ENCODE measurements around the gene MRPL18.

MRPL18 gene

DNA sequence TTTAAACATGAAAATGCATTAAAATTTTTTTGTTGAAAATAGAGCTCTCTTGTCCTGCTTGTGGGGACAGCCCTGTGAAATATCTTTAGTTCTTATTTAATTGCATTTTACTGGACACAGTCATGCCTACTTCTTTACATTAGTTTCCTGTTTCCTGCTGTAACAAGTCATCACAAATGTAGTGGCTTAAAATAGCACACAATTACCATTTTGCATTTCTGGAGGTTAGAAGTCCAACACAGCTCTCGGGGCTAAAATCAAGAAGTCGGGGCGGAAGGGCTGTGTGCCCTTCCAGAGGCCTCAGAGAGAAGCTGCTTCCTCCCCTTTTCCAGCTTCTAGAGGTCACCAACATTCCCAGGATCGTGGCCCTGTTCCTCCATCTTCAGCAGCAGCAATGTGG, 39.3 kb downstream of the MRPL18 start:
- Histone ChIP-seq H3K4me3 (replicated peaks; ENCODE audit: insufficient read depth, low read length) (no peak overlapping the region), H3K27ac (replicated peaks) (no peak overlapping the region), H3K27me3 (ENCODE audit: insufficient read depth, poor library complexity, severe bottlenecking) (no peaks in the 10 kb centered on the region)
- TF ChIP-seq GABPA (IDR thresholded peaks at IDR 0.05; ENCODE audit: low read depth) (no peak), SPI1 (IDR thresholded peaks at IDR 0.05; ENCODE audit: borderline replicate concordance, low read depth) (no peak)
- TF ChIP-seq, protein P1, sequence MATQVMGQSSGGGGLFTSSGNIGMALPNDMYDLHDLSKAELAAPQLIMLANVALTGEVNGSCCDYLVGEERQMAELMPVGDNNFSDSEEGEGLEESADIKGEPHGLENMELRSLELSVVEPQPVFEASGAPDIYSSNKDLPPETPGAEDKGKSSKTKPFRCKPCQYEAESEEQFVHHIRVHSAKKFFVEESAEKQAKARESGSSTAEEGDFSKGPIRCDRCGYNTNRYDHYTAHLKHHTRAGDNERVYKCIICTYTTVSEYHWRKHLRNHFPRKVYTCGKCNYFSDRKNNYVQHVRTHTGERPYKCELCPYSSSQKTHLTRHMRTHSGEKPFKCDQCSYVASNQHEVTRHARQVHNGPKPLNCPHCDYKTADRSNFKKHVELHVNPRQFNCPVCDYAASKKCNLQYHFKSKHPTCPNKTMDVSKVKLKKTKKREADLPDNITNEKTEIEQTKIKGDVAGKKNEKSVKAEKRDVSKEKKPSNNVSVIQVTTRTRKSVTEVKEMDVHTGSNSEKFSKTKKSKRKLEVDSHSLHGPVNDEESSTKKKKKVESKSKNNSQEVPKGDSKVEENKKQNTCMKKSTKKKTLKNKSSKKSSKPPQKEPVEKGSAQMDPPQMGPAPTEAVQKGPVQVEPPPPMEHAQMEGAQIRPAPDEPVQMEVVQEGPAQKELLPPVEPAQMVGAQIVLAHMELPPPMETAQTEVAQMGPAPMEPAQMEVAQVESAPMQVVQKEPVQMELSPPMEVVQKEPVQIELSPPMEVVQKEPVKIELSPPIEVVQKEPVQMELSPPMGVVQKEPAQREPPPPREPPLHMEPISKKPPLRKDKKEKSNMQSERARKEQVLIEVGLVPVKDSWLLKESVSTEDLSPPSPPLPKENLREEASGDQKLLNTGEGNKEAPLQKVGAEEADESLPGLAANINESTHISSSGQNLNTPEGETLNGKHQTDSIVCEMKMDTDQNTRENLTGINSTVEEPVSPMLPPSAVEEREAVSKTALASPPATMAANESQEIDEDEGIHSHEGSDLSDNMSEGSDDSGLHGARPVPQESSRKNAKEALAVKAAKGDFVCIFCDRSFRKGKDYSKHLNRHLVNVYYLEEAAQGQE (IDR thresholded peaks at IDR 0.05; ENCODE audit: insufficient replicate concordance, low read depth): no peak
- TF ChIP-seq, protein P2, sequence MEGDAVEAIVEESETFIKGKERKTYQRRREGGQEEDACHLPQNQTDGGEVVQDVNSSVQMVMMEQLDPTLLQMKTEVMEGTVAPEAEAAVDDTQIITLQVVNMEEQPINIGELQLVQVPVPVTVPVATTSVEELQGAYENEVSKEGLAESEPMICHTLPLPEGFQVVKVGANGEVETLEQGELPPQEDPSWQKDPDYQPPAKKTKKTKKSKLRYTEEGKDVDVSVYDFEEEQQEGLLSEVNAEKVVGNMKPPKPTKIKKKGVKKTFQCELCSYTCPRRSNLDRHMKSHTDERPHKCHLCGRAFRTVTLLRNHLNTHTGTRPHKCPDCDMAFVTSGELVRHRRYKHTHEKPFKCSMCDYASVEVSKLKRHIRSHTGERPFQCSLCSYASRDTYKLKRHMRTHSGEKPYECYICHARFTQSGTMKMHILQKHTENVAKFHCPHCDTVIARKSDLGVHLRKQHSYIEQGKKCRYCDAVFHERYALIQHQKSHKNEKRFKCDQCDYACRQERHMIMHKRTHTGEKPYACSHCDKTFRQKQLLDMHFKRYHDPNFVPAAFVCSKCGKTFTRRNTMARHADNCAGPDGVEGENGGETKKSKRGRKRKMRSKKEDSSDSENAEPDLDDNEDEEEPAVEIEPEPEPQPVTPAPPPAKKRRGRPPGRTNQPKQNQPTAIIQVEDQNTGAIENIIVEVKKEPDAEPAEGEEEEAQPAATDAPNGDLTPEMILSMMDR (IDR thresholded peaks at IDR 0.05; ENCODE audit: insufficient read depth, low read length): no peak
- DNase-seq (ENCODE audit: low read depth in 1 of 2, low spot score in 1 of 2): no peak

DNA sequence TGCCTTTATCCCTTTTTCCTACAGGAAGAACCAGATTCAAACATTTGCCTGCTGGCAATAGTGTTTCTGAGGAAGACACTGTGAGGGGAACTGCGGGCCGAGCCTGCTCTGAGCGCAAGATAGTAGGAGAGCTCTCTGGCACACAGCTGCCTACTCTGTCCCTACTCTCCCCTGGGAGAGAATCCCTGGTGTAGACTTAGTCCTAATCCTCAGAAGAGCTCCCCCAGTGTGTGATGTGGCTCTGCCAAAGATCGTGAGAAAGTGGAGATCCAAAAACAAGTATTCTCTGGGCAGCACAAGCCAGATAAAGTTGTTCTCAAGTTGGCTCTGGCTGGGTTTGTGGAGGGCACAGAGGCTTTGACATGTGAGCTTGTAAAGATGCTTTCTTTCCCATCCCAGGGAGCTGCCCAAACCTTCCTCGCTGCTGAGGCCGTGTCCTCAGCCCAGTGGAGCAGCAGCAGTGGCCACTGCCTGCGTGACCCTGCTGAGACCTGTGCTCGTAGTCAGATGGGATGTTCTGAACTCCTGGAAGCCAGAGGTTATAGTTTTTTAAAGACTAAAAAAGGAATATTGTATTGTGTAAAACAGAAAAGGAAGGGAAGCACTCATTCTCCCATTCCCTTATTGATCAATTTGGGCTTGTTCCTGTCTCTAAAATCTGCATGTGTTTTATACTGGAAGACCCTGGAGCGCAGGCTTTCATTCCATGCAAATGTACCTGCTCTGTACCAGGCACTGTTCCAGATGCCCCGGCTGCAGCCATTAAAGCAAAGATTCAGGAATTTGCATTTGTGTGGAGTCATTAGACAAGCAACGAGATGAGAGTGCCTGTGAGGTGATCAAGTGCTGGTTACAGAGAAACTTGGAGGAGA, 40.5 kb downstream of the MRPL18 start:
- H3K27me3 ChIP-seq (ENCODE audit: insufficient read depth, poor library complexity, severe bottlenecking): no peaks in the 10 kb centered on the region
- H3K27ac ChIP-seq (replicated peaks): no peak overlapping the region
- H3K4me3 ChIP-seq (replicated peaks; ENCODE audit: insufficient read depth, low read length): no peak overlapping the region
- no peak for TF ChIP-seq GABPA (IDR thresholded peaks at IDR 0.05; ENCODE audit: low read depth)
- no peak for TF ChIP-seq SPI1 (IDR thresholded peaks at IDR 0.05; ENCODE audit: borderline replicate concordance, low read depth)
- TF ChIP-seq, protein P2 (IDR thresholded peaks at IDR 0.05; ENCODE audit: insufficient read depth, low read length): no peak
- TF ChIP-seq POLR2AphosphoS5 (IDR thresholded peaks at IDR 0.05; ENCODE audit: low read depth): no peak
- TF ChIP-seq, protein P1 (IDR thresholded peaks at IDR 0.05; ENCODE audit: insufficient replicate concordance, low read depth): no peak
- no peak for DNase-seq (ENCODE audit: low read depth in 1 of 2, low spot score in 1 of 2)

DNA sequence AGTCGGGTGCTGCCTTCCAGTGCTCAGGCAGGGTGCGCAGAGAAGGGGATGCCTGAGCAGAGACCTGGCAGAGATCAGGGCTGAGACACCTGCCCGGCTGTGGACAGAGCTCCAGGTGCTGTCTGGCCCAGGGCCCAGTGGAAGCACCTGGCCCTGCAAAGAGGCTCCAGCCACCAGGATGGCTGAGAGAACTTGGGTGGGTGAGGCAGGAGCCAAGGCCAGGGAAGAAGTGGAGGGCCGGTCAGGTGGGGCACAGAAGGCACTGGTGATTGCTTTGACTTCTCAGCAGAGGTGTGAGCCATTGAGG, 41.1 kb downstream of the MRPL18 start:
- Histone ChIP-seq H3K27ac (replicated peaks) (no peak overlapping the region), H3K27me3 (ENCODE audit: insufficient read depth, poor library complexity, severe bottlenecking) (no peaks in the 10 kb centered on the region), H3K4me3 (replicated peaks; ENCODE audit: insufficient read depth, low read length) (no peak overlapping the region)
- TF ChIP-seq, protein P2 (IDR thresholded peaks at IDR 0.05; ENCODE audit: insufficient read depth, low read length): no peak
- DNase-seq (ENCODE audit: low read depth in 1 of 2, low spot score in 1 of 2): no peak

DNA sequence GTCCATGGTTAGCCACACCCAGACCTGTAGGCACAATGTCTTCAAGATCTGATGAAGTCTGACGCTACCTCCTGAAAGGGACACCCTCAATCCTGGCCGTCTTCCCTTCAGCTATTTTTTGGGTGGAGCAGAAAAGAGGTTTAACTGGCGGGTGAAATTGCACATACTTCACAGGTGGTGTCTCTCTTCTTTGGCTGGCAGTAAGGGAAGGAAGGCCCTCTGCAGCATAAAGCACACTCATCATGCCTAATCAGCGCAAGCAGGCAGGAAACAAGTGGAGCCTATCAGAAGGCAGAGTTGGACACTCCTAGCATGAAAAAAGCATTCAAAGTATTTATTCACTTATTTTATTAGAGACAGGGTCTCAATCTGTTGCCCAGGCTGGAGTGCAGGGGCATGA, 42.7 kb downstream of the MRPL18 start:
- TF ChIP-seq, protein P2 (IDR thresholded peaks at IDR 0.05; ENCODE audit: insufficient read depth, low read length): no peak
- TF ChIP-seq SPI1 (IDR thresholded peaks at IDR 0.05; ENCODE audit: borderline replicate concordance, low read depth): no peak
- TF ChIP-seq, protein P1 (IDR thresholded peaks at IDR 0.05; ENCODE audit: insufficient replicate concordance, low read depth): no peak
- TF ChIP-seq GABPA (IDR thresholded peaks at IDR 0.05; ENCODE audit: low read depth): no peak
- no peak for TF ChIP-seq POLR2AphosphoS5 (IDR thresholded peaks at IDR 0.05; ENCODE audit: low read depth)
- H3K4me3 ChIP-seq (replicated peaks; ENCODE audit: insufficient read depth, low read length): no peak overlapping the region
- no peaks in the 10 kb centered on the region for H3K27me3 ChIP-seq (ENCODE audit: insufficient read depth, poor library complexity, severe bottlenecking)
- DNase-seq (ENCODE audit: low read depth in 1 of 2, low spot score in 1 of 2): no peak
- no peak overlapping the region for H3K27ac ChIP-seq (replicated peaks)
